Common myeloid progenitor, CD34-positive (primary cell): ENCODE data around the gene GFOD2.

Source experiments
- CTCF ChIA-PET: fragments of 350-600 bp; sonication (Branson Sonifier 250); formaldehyde crosslinking; loops from one replicate; lab custom pipeline; 2021; ENCODE audit warnings: antibody characterized with exemption; lab: Charles Lee
- POLR2A ChIA-PET: fragments of 350-600 bp; sonication (Branson Sonifier 250); formaldehyde crosslinking; loops from one replicate; lab custom pipeline; 2021; ENCODE audit warnings: antibody characterized with exemption; lab: Charles Lee
- DNase-seq, 3 donors: peaks; one replicate each; pipeline versions ENCODE4 v3.0.0 to v3.0.0-alpha.2; 2013
- H3K27ac ChIP-seq, 2 experiments: 1 replicate in 1 of 2; 2 replicates in 1 of 2; pipeline ENCODE4 v1.7.0; 2013; ENCODE audit warnings: inconsistent platforms in 2 of 2, low read length in 2 of 2, mild to moderate bottlenecking in 2 of 2, low read depth in 1 of 2, moderate library complexity in 1 of 2; ENCODE audit not compliant: severe bottlenecking in 2 of 2, insufficient read depth in 1 of 2, poor library complexity in 1 of 2
- H3K27me3 ChIP-seq, 5 experiments: replicated peaks in 2 of 5; 1 replicate in 3 of 5; 2 replicates in 2 of 5; pipeline versions ENCODE4 v1.6.1 to v1.7.0; 2013; ENCODE audit warnings: low read length in 4 of 5, mild to moderate bottlenecking in 2 of 5, moderate library complexity in 2 of 5, inconsistent platforms in 1 of 5; ENCODE audit not compliant: insufficient read depth in 5 of 5, control insufficient read depth in 4 of 5
- H3K36me3 ChIP-seq, 4 experiments: 1 replicate in 2 of 4; 2 replicates in 2 of 4; pipeline versions ENCODE4 v1.6.1 to v1.7.0; 2013; ENCODE audit warnings: low read length in 3 of 4, control low read depth in 1 of 4, mild to moderate bottlenecking in 1 of 4; ENCODE audit not compliant: control insufficient read depth in 4 of 4, insufficient read depth in 4 of 4
- H3K4me1 ChIP-seq, 4 experiments: 1 replicate in 3 of 4; 2 replicates in 1 of 4; pipeline versions ENCODE4 v1.6.1 to v1.7.1; 2013; ENCODE audit warnings: low read length in 3 of 4, mild to moderate bottlenecking in 3 of 4, control low read depth in 1 of 4, inconsistent platforms in 1 of 4, moderate library complexity in 1 of 4; ENCODE audit not compliant: control insufficient read depth in 4 of 4, insufficient read depth in 4 of 4; ENCODE audit errors: control extremely low read depth in 1 of 4
- H3K4me3 ChIP-seq, 7 experiments: 1 replicate in 4 of 7; 2 replicates in 3 of 7; pipeline versions ENCODE4 v1.5.1 to v1.7.0; 2013; ENCODE audit warnings: mild to moderate bottlenecking in 7 of 7, low read length in 6 of 7, moderate library complexity in 6 of 7, inconsistent platforms in 2 of 7, low read depth in 2 of 7, control low read depth in 1 of 7; ENCODE audit not compliant: insufficient read depth in 4 of 7, control insufficient read depth in 1 of 7; ENCODE audit errors: extremely low read depth in 1 of 7
- H3K9me3 ChIP-seq, 5 experiments: 1 replicate in 4 of 5; 2 replicates in 1 of 5; pipeline versions ENCODE4 v1.6.1 to v1.7.1; 2013; ENCODE audit warnings: low read length in 4 of 5, mild to moderate bottlenecking in 2 of 5, inconsistent platforms in 1 of 5, low read depth in 1 of 5, moderate library complexity in 1 of 5; ENCODE audit not compliant: control insufficient read depth in 4 of 5, insufficient read depth in 2 of 5; ENCODE audit errors: control extremely low read depth in 1 of 5
- WGBS: methylation state at CpG from one replicate; pipeline ENCODE4 v1.1.5; 2013; ENCODE audit not compliant: insufficient coverage; 5-methylcytosine and 5-hydroxymethylcytosine counted together

The GFOD2 gene

GRCh38 chr16:67658849-67659674 lies 60.1 kb downstream of the GFOD2 start:
- Histone ChIP-seq H3K9me3 (no peaks in the 10 kb centered on the region), H3K27me3 (no peaks in the 10 kb centered on the region), H3K4me3 (peak overlapping the region; percentile 77 to 99 (median 92)), H3K36me3 (peaks cover 5 to 56% (median 43%) of the 10 kb centered on the region in 4 experiments), H3K4me1 (peaks cover 0 to 28% (median 22%) of the 10 kb centered on the region in 4 experiments), H3K27ac (peak overlapping the region in 1 of 2 experiments; percentile 90)
- CTCF ChIA-PET, result interaction anchor here (0.8 to 4.5 kb wide), 10 partner anchors 8 to 154 kb away, joined by 3 to 46 read pairs (median 7); partner anchors contain the start of genes C16orf86, CARMIL2 and ENKD1
- POLR2A ChIA-PET, result interaction anchor here (0.5 to 0.9 kb wide), 2 partner anchors 14 to 168 kb away, joined by 3 read pairs; partner anchors contain the start of gene CARMIL2
- no peak for DNase-seq
- 45% methylated on average over 16 of the region's 21 CpGs for WGBS

DNA sequence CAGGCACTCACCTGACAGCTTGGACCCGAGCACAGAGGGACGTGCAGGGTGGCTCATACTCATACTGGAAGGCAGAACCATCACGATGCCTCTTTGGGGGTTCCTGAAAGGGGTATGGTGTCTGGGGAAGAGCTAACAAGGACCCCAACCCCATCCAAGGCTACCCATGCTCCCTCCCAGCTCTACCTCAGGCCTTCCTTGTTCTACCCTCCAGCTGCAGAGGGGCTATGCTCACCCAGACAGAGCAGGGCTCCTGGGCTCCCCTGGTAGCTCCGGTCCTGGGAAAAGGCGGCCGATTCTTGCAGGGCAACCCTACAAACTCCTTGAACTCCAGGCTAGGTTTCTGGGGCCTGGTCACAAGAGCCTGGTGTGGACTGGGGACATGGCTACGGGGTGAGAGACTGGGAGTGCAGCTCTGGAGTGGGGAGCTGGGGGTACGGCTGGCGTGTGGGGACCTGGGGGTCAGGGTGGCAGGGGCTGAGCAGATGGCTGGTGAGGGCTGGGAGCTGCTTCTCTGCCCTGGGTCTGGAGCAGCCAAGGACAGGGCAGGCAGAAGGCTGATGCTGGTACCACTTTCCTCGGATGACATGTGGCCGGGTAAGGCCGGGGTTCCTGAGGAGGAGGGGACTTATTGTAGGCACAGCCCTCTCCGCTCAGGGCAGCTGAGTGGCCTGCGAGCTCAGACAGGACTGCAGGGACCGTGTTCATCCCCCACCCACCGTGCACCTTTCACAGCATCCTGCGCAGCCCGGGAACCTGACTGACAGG lies 61.2 kb downstream of the GFOD2 start:
- Histone ChIP-seq H3K4me1 (peaks cover 0 to 28% (median 22%) of the 10 kb centered on the region in 4 experiments), H3K27ac (no peak overlapping the region), H3K9me3 (no peaks in the 10 kb centered on the region), H3K36me3 (peaks cover 5 to 57% (median 43%) of the 10 kb centered on the region in 4 experiments), H3K4me3 (no peak overlapping the region), H3K27me3 (no peaks in the 10 kb centered on the region)
- ChIA-PET POLR2A (interaction anchor here (0.6 to 0.9 kb wide), 3 partner anchors 13 to 110 kb away, joined by 3 read pairs; partner anchors contain the start of gene CARMIL2), CTCF (interaction anchor here (0.6 to 4.5 kb wide), 9 partner anchors 7 to 177 kb away, joined by 3 to 46 read pairs (median 9); partner anchors contain the start of genes ATP6V0D1, C16orf86, CARMIL2 and ENKD1)
- no peak for DNase-seq
- whole genome bisulfite sequencing, result 99% methylated on average over 14 of the region's 18 CpGs

DNA sequence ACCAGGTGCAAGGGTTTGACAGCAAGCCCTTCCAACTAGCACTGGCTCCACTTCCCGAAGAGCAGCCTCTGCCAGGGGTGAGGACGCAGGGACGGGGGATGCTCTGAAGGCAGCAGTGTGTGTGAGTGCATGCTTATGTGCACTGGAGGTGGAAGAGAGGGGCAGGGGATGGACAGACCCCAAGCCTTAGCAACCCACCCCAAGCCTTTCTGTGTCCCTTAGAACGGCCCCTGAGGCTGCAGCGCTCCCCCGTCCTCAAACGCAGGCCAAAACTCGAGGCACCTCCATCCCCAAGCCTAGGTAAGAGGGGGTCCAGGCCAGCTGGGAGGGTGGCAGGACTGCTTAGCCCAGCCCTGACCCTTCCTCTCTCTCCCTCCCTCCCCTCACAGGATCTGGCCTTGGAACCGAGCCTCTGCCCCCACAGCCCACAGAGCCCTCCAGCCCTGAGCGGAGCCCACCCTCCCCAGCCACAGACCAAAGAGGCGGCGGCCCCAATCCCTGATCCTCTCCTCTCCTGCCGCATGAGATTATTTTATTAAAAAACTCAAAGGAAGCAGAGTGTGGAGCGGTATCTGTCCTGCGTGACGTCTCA lies 62.0 kb downstream of the GFOD2 start:
- H3K27me3 ChIP-seq, result no peaks in the 10 kb centered on the region
- peaks cover 5 to 56% (median 41%) of the 10 kb centered on the region in 4 experiments for H3K36me3 ChIP-seq
- no peak overlapping the region for H3K27ac ChIP-seq
- CTCF ChIA-PET, result interaction anchor here (1.1 to 4.5 kb wide), 6 partner anchors 10 to 176 kb away, joined by 3 to 46 read pairs (median 12); partner anchors contain the start of genes ATP6V0D1, C16orf86, CARMIL2 and ENKD1
- POLR2A ChIA-PET, result no interaction called here
- no peak for DNase-seq
- no peaks in the 10 kb centered on the region for H3K9me3 ChIP-seq
- 93% methylated on average over 12 of the region's 16 CpGs for WGBS
- no peak overlapping the region for H3K4me3 ChIP-seq
- H3K4me1 ChIP-seq, result peaks cover 0 to 28% (median 22%) of the 10 kb centered on the region in 4 experiments

- Histone ChIP-seq H3K4me3 (no peak overlapping the region), H3K27ac (no peak overlapping the region), H3K27me3 (no peaks in the 10 kb centered on the region), H3K36me3 (peaks cover 5 to 63% (median 45%) of the 10 kb centered on the region in 4 experiments), H3K9me3 (no peaks in the 10 kb centered on the region), H3K4me1 (peaks cover 0 to 23% (median 20%) of the 10 kb centered on the region in 4 experiments)
- ChIA-PET POLR2A (no interaction called here), CTCF (interaction anchor here (1.1 kb wide), 1 partner anchor 11 kb away, joined by 3 read pairs; no protein-coding TSS in a partner anchor)
- no peak for DNase-seq
- 100% methylated on average over 2 of the region's 9 CpGs for WGBS
These were observed 62.6 kb downstream of the GFOD2 start for GRCh38 chr16:67656344-67657016.

- 93% methylated on average over 4 of the region's 4 CpGs for WGBS
- Histone ChIP-seq H3K4me3 (no peak overlapping the region), H3K27me3 (no peaks in the 10 kb centered on the region), H3K27ac (no peak overlapping the region), H3K36me3 (peaks cover 5 to 74% (median 55%) of the 10 kb centered on the region in 4 experiments), H3K9me3 (no peaks in the 10 kb centered on the region), H3K4me1 (peaks cover 0 to 19% (median 12%) of the 10 kb centered on the region in 4 experiments)
- CTCF ChIA-PET, result no interaction called here
- POLR2A ChIA-PET, result no interaction called here
- no peak for DNase-seq
These were observed 63.8 kb downstream of the GFOD2 start for GRCh38 chr16:67655363-67655762.

GRCh38 chr16:67654403-67654911 lies 64.7 kb downstream of the GFOD2 start:
- DNase-seq, result no peak
- Histone ChIP-seq H3K27ac (no peak overlapping the region), H3K9me3 (no peaks in the 10 kb centered on the region), H3K27me3 (no peaks in the 10 kb centered on the region), H3K4me3 (no peak overlapping the region), H3K4me1 (peaks cover 0 to 13% (median 9%) of the 10 kb centered on the region in 4 experiments), H3K36me3 (peaks cover 11 to 83% (median 63%) of the 10 kb centered on the region in 4 experiments)
- ChIA-PET POLR2A (no interaction called here), CTCF (no interaction called here)
- WGBS, result 97% methylated on average over 25 of the region's 30 CpGs
